GM21825 (cell line): ENCODE data around the gene CXCR6.

ENCODE experiments used
- ATAC-seq: cut with Tn5 transposase; IDR thresholded peaks from one replicate; pipeline ENCODE4 v1.9.1; 2021; ENCODE audit warnings: mild to moderate bottlenecking, moderate library complexity; ENCODE audit not compliant: unreplicated experiment

CXCR6 gene

DNA sequence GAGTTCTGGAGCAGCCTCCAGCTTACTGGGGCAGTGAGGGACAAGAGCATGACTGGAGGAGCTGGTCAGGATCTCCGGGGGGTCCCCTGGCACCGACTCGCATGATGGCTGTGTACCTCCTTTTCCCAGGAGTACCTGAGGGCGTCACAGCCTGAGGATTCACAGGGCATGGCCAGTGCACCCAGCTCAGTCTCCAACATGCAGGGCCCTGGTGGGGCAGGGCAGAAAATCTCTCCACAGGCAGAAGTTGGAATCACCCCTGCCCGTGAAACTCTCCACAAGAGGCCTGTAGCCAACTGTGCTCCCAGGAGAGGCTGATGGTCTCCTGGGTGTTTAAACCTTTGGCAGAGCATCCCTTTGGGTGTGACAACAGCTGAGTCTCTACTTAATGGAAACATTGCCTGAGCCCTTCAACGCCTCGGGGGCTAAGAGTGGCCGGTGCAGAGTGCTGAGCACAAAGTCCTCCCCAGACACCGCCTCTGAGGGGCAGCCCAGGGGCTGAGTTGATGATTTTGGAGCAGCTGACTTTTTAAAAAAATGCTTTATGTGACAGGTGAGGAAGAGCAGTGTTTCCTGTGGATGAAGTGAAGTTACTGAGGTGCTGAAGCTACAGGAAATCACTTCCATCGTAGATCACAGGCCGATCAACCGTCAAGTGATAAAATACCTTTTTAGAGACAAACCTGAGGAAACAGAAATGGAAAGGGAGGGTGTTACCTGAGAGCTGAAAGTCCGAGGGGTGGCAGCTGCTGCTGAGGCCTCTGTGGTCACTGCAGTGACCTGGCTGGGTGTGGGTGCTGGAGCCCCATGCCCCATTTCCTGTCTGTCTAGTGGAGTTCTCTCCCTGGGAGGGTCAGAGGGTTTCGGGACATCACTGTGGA is 21.9 kb upstream of the CXCR6 start:
- no peak for ATAC-seq

DNA sequence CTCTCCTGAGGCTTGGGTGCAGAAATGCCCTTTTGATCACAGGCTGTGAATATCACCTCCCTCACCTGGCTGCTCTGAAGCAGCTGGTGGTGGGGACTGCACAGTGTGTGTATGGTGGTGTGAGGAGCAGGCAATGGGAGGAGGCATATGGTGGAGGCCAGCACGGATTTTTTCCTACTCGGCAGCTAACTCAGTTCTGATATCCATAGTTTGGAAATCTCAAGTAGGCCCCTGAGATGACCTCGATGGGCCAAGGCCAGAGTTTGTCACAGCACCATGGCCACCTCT is 21.3 kb upstream of the CXCR6 start:
- no peak for ATAC-seq

DNA sequence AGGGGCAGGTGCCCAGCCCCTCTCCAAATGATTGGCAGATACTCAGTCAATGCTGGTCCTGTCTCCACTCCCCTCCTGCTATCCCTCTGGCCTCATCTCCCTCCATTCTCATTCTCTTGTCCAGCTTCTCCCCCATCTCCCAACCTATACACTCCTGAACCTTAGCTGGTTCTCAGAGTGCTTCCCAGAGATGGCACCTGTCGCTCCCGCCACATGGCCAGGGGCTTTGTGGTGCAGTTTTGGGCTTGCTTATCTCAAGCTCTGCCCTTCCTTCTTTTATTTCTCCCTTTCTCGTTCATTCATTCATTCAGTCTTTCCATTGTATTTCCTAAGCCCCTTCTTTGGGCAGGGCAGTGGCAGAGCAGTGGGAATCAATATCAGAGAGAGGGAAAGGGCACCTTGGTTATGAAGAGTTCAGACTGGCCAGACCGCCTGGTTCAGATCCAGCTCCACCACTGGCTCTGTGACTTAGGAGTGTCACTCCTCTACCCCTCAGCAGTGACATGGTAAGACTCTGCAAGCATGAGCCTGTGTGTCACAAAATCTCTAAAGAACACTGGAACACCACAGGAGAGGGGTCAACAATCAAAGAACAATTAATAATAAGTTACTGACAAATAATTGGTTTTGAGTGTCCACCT is 20.2 kb upstream of the CXCR6 start:
- ATAC-seq, result no peak

DNA sequence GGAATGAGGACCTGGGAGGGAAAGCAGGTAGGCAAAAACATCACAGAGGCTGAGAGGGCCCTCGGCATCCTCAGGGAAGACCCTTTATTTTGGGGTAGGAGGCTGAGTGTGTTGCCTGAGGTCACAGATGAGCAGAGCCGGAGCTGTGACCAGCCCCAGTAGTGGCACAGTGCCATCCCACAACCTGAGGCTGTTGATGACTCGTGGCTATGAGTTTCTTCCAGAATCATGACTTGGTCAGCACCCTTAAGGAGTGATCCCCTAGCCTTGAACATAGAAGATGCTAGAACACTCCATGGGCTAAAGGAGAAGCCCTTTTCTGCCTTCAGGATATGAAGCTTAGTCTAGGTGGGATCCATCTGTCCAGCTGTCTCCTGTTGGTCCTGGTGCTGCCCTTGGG is 19.5 kb upstream of the CXCR6 start:
- ATAC-seq, result no peak

DNA sequence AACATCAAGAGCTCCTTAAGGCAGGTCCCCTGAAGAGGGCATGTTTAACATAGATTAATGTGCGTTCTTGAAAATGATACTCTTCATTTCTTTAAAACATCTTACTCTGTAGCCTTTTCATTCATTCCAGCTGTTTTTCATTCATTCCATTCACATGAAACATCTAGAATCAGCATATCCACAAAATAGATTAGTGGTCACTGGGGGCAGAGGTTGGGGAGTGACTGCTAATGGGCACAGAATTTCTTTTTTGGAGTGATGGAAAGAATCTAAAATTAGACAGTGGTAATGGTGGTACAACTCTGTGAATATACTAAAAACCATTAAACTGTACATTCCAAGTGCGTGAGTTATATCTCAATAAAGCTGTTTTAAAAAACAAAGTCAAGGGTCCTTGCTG is 15.4 kb upstream of the CXCR6 start:
- no peak for ATAC-seq

DNA sequence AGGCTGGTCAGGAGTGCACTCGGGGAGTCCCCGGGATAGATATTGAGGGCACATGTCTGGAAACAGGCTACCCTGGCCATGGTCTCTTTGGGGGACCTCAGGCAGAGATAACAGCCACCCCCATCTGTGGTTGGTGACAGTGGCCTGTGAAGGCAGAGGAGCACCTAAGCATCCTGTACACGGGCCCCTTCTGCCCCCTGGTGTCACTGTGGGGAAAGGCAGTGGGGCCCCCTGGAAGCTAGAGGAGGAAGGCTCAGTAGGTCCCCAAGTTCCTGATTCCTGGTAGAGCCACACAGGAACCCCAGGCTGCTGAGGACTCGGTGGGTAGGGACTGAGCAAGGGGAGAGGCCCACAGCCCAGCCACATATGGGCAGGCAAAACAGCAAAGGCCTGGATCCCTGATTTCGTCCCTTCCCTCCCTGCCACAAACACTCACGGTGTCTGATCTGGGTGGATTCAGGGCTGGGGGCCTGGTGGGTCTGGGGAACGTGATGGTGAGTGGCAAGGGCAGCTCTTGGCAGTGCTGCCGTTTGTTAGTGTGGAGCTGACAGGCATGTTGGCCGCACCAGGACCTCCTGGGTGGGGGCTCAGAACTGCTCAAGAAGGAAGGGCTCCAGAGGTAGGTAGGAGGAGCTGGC is 14.1 kb upstream of the CXCR6 start:
- ATAC-seq, result no peak

DNA sequence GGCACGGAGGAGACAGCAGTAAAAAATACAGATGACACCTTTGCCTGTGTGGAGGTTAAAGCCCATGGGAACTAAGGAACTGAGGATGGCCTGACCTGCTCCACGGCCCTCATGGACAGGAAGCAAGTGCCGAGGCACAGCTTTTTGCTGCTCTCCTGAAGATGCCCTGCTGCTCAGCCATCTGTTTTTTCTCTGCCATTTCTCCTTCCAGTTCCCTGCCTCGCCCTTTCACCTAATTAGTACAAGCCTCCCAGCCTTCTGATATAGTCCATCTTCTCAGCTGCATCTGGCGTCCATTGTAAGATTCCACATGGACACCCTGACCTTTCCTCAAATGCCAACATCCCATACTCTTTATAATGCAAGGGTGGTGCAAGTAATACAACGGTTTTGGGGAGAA is 11.8 kb upstream of the CXCR6 start:
- ATAC-seq, result no peak

DNA sequence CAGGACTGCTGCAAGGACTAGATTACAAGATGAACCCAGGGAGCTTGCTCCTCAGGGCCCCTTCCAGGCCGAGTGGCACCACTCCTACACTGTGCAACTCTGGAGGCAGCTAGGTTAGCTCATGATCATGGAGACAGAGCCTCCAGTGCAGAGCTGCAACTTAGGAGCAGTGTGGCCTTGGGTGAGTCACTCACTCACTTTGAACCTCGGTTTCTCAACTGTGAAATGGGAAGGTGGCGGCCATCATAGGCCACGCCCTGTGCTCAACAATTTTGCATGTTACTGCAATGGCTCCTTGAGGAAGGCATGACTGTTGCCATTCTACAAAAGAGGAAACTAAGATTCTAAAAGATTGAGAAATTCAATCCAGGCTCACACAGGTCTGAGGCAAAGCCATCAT is 11.2 kb upstream of the CXCR6 start:
- no peak for ATAC-seq

DNA sequence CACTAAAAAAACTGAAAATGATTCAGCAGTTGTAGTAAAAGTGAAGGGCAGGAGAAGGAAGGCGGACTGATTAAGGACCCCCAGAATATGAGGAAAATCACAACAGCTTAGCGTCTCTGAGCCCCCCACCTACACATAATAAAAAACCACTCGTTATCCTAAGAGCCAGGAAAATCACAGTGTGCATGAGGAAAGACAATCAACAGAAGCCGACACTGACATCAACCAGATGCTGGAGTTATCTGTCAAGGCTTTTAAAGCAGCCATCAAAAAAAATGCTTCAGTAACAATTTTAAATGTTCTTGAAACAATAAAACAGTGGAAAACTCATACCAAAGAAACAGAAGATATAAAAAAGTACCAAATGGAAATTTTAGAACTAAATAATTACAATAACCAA is 9.7 kb upstream of the CXCR6 start:
- ATAC-seq, result no peak

DNA sequence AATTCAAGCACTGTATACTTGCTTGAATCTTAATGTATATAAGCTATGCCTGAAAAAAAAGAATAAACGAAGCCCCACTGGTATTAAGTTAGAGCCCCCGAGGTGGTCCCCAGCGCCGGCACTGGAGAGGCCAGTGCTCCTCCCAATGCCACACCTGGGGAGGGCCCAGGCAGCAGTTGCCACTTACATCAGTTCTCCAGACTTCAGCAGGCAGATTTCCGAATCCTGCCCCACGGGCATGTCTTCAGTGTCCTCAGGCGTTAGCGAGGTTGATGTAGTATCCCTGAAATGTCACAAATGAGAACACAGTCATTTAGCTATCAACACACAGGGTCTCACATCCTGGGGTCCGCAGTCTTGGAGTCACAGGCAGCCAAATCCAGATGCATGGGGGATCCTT is 7.0 kb upstream of the CXCR6 start:
- no peak for ATAC-seq

DNA sequence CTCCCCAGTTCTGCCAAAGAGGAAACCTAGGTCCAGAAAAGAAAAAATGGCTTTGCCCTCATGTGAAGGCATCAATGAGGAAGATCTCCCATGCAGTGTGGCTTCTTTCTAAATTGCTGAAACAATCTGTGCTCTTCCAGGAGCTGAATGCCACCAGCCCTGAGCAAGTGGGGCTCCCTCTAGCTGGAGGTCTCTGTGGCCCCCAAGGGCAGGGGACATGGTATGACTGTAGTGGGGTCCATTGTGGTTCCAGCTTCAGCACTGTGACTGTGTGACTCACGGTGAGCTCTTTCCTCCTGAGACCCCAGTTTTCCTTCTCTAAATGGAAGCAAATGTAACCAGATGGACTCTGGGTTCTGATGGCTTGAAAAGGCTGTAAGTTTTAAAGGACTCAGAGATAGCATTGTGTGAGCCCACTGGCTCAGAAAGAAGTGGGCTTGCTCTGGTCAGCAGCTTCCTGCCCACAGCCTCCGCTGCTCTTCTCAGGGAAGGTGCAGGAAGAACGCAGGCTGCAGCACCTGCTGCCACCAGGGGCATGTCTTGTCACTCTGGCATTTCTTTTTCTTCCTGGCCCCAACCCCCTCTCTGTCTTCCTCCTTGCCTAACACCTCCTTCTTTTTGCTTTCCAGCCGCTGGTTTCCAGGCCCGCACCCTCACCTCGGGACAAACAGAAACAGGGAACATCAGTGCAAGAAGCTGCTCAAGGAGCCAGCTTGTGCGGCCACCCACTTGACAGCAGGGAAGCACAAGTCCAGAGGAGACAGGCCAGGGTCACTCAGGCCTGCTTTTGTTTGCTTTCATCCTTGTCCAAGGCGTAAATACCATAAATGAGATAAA is 5.8 kb upstream of the CXCR6 start:
- no peak for ATAC-seq

DNA sequence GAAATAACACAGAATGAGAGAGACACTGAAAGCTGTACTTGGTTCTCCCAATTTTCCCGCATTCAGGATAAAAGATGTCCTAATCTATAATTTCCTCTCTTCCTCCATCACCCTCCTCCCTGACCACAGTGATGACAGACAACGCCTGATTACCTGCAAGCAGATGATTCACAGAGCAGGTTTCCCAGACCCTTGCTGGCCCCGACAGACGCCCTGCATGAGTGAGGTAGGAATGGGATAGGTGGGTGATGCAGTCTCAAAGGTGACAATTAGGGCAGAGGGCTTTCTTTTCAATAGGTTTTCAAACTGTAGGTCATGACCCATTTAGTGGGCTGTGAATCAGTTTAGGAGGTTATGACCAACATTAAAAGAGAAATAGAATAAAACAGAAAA is 5.2 kb upstream of the CXCR6 start:
- ATAC-seq, result no peak

DNA sequence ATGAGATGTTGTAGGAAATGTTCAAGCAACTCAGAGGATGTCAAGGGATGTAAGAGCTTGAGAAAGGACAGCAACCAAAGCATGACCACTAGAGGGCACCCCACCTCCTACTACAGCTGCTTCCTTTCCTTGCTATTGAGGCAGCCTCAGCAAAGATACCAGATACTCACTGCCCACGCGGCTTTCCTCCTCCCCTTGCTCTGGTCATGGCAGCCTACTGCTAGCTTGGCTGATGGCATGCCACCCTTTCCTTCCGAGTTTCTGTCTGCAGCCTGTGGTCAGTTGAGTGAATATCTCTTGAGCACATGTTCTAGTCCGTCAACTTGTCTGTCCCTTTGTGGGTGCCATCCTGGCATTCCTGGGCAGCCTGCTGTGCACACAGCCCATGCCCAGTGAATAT is 4.4 kb upstream of the CXCR6 start:
- ATAC-seq, result peak; percentile 61

DNA sequence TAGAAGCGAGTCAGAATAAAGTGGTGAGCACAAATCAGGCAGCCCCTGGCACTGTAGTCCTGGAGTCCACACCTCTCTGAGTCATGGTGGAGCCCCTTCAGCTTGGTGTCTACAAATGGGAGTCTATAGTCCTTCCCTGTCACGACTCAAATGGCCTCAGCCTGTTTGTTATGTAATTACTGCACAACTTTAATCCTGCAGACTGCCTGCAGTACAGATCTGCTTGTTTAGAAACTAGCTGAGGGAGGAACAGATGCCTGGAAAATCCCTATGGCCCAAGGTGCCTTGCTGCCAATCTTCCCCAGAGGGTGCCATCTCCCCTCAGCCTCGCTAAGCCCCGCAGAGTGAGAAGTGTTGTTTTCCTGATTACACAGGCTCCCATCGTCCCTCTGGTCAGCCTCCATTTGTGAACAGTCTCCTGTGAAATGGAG is 3.9 kb upstream of the CXCR6 start:
- ATAC-seq, result peak; percentile 44

DNA sequence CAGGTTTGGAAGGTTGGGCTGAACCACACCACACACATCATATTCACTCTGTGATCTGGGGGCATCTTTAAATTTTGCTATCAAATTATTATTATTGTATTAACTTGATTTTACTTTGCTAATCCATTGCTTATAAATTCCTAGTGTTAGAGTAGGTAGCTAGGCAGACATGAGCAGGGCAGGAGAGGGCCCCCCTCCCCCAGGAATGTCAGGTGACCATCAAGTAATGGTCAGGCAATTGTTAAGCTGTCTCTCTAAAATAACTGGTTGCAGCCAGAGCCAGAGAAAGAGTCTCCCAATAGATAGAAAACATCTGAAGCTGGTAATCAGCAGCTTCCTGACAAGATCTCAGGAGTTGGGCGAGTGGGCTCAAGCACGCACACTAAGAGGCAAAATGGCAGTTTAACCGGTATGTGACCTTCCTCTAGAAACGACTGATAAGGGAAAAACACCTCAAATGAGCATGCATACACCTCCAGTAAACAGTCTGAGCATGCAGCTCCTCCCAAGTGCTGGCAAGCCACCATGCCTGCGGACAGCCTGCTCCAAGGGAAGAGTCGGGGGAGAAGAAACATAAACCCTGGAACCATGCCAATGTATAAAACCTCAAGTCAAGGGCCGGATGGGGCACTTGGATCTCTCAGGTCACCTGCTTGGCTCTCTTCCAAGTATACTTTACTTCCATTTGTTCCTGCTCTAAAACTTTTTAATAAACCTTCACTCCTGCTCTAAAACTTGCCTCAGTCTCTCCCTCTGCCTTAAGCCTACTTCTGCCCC is 3.1 kb upstream of the CXCR6 start:
- ATAC-seq, result no peak

DNA sequence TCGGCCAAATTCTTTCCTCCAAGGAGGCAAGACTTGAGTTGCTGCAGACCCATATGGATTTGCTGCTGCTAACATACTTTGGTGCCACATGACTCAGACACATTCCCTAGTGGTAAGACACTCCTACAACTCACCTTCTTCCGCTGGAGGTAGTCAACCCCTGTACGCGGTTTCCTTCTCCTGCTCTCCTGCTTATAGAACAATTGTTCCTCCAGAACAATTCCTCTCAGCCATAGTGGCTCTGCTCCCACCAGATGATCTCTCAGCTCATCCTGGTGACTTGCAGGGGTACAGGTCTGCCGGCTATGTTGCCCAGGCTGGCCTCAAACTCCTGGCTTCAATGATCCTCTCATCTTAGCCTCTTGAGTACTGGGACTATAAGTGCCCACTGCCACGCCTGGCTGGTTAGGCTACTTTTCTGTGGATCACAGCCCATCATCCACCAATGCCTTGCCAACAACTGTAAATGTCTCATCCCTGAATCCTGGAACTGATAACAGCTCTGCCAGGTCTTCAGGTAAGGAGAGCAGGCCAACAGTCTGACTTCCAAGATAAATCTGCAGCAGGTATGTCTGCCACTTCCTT is 2.4 kb upstream of the CXCR6 start:
- ATAC-seq, result no peak

DNA sequence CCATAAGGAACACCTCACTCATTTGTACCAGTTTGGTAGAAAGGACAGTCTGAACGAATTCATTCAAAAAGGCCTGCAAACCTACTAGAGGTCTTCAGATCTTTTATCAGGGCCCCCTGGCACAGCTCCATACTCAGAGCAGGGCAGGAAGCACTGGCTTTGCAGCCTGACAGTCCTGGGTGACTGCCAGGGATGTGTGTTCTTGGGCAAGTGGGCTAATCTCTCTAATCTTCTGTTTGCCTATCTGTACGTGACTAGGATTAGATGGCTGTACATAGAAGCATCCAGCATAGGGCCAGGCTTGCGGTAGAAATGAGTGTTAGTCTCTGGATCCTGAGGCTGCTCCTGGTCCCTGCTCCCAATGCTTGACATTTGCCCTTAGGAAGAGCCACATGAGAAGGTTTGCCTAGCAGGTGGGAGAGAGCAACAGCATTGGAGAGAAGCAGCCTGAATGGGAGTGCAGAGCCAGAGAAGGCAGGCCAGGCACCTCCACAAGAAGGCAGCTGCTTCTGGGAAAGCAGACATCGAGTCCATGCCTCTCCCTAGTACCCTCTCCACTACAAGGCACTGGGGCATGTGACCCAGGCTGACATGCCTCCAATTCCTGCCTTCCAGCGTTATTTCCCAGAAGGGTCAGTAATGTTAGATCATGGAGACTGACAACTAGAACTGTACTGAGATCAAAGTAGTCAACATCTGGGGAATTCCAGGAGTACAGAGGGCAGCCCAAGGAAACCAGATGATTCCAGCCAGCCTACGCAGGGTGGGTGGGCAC is 1.0 kb upstream of the CXCR6 start:
- no peak for ATAC-seq

DNA sequence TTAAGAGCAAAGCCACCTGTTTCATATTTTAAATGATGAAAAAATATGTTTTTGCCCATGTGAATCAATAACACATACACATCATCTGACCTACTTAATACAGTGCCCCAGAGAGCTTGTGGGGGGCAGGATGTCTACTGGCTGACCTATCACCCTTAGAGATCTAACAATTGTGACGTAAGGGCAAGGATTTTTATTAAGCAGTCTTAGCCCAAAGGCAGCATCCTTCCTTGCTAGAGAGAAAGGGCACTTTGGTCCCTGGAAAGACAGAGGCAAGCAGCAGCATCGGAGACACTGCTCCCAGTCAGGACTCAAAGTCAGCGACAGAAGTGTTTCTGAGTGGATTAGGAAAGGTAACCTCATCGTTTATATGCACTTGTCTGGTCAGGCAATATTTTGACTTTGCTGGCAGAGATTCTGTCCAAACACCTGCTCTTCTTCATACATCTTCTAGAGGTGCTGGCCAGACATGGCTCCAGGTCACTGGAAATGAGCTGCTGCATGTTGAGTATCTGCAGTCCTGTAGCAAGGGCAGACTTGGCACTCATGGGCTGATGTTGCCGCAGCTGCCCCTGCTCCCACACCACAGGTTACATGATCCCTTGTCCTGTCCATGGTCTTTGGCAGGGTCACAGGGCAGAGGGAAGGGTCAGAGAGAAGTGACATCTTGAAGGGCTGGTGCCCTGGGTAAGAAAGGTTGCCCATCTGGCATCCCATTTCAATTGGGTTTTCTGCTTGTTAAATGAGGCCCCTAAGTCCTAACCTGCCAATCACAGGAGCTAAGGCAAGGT is 1.8 kb downstream of the CXCR6 start:
- ATAC-seq, result no peak

DNA sequence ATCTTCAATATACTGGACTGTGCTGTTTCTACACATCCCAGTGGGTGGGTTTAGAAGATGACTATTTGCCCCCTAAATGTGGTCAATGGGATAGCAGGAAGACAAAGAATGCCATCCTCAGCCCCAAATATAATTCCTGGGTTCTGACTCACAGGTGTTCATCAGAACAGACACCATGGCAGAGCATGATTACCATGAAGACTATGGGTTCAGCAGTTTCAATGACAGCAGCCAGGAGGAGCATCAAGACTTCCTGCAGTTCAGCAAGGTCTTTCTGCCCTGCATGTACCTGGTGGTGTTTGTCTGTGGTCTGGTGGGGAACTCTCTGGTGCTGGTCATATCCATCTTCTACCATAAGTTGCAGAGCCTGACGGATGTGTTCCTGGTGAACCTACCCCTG is 3.0 kb downstream of the CXCR6 start:
- ATAC-seq, result no peak
